ENCODE data around the gene TUT7.

The TUT7 gene

GRCh38 chr9:86257391-86257790 is 96.8 kb downstream of the TUT7 start:
- no peak for DNase-seq

- DNase-seq = no peak
Observed at GRCh38 chr9:86256653-86257052, 97.6 kb downstream of the TUT7 start.

- no peak for DNase-seq
Observed at GRCh38 chr9:86253577-86253976, 100.6 kb downstream of the TUT7 start.

- DNase-seq = no peak
Observed at GRCh38 chr9:86252870-86253269, 101.3 kb downstream of the TUT7 start.

GRCh38 chr9:86250123-86250522 is 104.1 kb downstream of the TUT7 start:
- no peak for DNase-seq

- no peak for DNase-seq
Observed at GRCh38 chr9:86248746-86249145, 105.5 kb downstream of the TUT7 start.

- peak in 4 of 56 donors; percentile 6 to 10 (median 9) for DNase-seq
Observed at GRCh38 chr9:86246752-86247161, 107.5 kb downstream of the TUT7 start.

- DNase-seq = no peak
Observed at GRCh38 chr9:86242071-86242470, 112.1 kb downstream of the TUT7 start.

GRCh38 chr9:86241216-86241615 is 113.0 kb downstream of the TUT7 start:
- DNase-seq = no peak

GRCh38 chr9:86238861-86239770 is 115.1 kb downstream of the TUT7 start:
- DNase-seq = peak in 1 of 56 donors; percentile 2
